ENCODE data around the gene LRRC53.

- TF ChIP-seq CTCF (IDR thresholded peaks at IDR 0.05; ENCODE audit: poor library complexity) = no peak
- TF ChIP-seq EZH2phosphoT487 (IDR thresholded peaks at IDR 0.05; ENCODE audit: low read depth, severe bottlenecking, unreplicated experiment) = no peak
- no peak for TF ChIP-seq EZH2 (IDR thresholded peaks at IDR 0.05; ENCODE audit: borderline replicate concordance)
Measured at GRCh38 chr1:74530892-74531291, 18.5 kb upstream of the LRRC53 start.

All from hepatocyte (in vitro differentiated cells).